Brain microvascular endothelial cell (primary cell): ENCODE measurements around the gene EMP1.

Experiments
- DNase-seq: peaks from one replicate; pipeline ENCODE4 v3.0.0-alpha.2; 2020
- H3K27ac ChIP-seq: fragments of 250-450 bp; sonication (Bioruptor Pico); 2 replicates; pipeline ENCODE4 v1.5.1; 2020; ENCODE audit warnings: mild to moderate bottlenecking, moderate library complexity
- H3K27me3 ChIP-seq: fragments of 250-450 bp; sonication (Bioruptor Pico); replicated peaks from 2 replicates; pipeline ENCODE4 v1.5.1; 2020; ENCODE audit warnings: mild to moderate bottlenecking
- H3K36me3 ChIP-seq: fragments of 250-450 bp; sonication (Bioruptor Pico); replicated peaks from 2 replicates; pipeline ENCODE4 v1.5.1; 2020; ENCODE audit warnings: mild to moderate bottlenecking
- H3K4me3 ChIP-seq: 2 replicates; pipeline ENCODE4 v1.5.1; 2011; ENCODE audit warnings: low read depth, mild to moderate bottlenecking, control low read depth, low read length, moderate library complexity
- in situ Hi-C: cut with HindIII; loops from 2 replicates; pipeline ENCODE4 v1.10.0; 2017; ENCODE audit warnings: low sequenced_read_pairs, low pct_ligation_motif_present
- TF ChIP-seq, protein P1 (sequence below): IDR thresholded peaks from 2 replicates; pipeline ENCODE4 v1.5.1; 2011; ENCODE audit warnings: low read depth, mild to moderate bottlenecking, moderate library complexity, low read length, control low read depth, inconsistent platforms; ENCODE audit errors: missing control alignments

Gene EMP1

DNA sequence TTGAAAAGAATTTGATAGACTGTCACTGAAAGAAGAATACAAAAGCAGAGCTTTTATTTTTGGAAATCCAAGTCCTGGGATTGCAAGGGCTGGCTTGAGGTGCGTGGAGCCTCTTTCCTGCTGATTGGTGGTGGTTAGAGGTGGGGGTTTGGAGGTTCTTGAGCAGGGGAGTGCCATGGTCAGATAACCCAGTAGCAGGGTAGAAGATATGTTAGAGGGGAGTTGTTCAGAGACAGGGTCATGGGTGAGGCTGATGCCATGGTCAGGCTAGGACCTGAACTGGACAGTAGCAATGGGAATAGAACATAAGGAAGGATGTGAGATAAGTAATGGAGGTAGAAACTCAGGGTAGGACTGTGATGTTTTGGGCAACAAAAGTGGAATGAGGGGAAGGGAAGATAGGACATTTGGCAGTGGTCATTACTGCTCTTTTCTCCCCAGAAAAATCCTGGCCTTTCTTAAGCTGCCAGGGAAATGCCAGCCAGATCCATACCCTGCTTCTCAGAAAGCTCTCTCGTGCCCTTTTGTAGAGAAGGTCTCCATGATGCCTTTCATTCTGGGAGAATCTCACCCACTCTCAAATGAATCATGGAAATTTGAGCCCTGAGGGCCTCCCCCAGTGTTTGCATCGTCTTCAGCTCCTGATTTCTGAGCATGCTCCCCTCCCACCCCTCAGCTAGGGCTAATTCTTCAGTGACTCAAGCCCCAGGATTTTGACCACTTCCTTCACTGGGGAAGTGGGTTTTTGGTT, 9.5 kb downstream of the EMP1 start:
- TF ChIP-seq, protein P1, sequence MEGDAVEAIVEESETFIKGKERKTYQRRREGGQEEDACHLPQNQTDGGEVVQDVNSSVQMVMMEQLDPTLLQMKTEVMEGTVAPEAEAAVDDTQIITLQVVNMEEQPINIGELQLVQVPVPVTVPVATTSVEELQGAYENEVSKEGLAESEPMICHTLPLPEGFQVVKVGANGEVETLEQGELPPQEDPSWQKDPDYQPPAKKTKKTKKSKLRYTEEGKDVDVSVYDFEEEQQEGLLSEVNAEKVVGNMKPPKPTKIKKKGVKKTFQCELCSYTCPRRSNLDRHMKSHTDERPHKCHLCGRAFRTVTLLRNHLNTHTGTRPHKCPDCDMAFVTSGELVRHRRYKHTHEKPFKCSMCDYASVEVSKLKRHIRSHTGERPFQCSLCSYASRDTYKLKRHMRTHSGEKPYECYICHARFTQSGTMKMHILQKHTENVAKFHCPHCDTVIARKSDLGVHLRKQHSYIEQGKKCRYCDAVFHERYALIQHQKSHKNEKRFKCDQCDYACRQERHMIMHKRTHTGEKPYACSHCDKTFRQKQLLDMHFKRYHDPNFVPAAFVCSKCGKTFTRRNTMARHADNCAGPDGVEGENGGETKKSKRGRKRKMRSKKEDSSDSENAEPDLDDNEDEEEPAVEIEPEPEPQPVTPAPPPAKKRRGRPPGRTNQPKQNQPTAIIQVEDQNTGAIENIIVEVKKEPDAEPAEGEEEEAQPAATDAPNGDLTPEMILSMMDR: no peak
- H3K36me3 ChIP-seq: peaks cover 2% of the 10 kb centered on the region
- no peaks in the 10 kb centered on the region for H3K27me3 ChIP-seq
- peak overlapping the region; percentile 90 for H3K27ac ChIP-seq
- in situ Hi-C loops: loop anchor here (25.0 kb wide), 2 partner anchors 219 to 369 kb away; no protein-coding TSS in a partner anchor
- DNase-seq: peak; percentile 98
- no peak overlapping the region for H3K4me3 ChIP-seq

DNA sequence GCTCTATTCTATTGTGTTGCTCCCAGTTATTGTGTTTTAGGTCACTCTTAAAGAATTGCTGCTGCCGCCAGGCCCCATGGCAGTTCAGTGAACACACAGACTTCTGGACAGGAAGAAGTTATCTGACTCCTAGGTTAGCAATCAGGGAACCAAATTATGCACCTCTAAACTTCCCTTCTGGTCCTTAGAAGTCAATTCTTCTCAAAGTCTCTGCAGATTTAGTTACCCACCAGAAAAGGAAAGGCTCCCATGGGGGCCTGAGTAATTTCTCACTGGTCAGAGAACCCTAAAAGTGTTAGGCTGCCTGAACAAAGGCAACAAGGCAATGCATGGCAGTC, 10.0 kb downstream of the EMP1 start:
- Histone ChIP-seq H3K27me3 (no peaks in the 10 kb centered on the region), H3K36me3 (peaks cover 2% of the 10 kb centered on the region), H3K27ac (peak overlapping the region; percentile 83), H3K4me3 (no peak overlapping the region)
- in situ Hi-C loops: loop anchor here (25.0 kb wide), 2 partner anchors 219 to 369 kb away; no protein-coding TSS in a partner anchor
- no peak for DNase-seq
- TF ChIP-seq, protein P1: no peak

DNA sequence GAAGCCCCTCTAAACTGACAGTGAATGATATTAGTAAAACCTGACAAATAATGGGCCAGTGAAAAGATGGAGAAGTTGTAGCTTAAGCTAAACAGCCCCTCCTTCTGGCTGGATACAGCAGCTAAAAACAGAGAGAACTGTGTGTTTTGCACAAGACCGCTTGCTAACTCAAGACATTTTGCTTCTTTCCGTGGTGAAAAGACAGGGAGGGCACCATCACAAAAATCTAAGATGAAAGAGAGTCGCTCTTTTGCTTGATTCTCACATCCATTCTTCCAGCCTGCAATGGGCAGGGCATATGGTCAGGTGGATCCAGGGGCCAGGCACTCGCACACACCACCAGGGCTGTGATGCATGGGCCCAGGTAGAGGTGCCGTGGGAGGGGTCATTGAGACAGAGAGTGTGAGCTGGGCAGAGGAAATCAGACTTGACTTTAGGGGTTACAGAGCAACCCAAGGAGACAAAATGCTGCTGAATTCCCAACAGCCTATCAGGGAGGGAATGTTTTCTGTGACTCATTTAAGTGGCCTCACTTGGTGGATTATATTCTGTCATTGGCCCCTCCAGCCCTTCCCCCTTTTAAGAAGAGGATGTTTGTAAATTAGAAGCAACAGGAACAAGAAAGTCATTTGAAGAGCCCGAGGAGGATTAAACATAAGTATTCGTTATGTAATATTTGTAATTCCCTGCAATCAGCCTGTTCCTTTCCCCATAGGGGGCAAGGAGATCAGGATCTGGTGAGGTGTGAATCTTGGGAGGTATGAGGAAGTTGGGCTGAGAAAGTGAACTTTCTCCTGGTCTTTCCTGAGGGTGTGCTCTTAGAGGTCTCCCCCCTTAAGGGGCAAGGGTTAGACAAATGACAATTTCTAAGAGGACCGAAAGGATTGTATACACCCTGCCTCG, 12.3 kb downstream of the EMP1 start:
- in situ Hi-C loops: loop anchor here (25.0 kb wide), 2 partner anchors 221 to 371 kb away; no protein-coding TSS in a partner anchor
- peaks cover 23% of the 10 kb centered on the region for H3K36me3 ChIP-seq
- H3K4me3 ChIP-seq: no peak overlapping the region
- TF ChIP-seq, protein P1: peak; percentile 78
- DNase-seq: no peak
- H3K27ac ChIP-seq: peak overlapping the region; percentile 27
- no peaks in the 10 kb centered on the region for H3K27me3 ChIP-seq

DNA sequence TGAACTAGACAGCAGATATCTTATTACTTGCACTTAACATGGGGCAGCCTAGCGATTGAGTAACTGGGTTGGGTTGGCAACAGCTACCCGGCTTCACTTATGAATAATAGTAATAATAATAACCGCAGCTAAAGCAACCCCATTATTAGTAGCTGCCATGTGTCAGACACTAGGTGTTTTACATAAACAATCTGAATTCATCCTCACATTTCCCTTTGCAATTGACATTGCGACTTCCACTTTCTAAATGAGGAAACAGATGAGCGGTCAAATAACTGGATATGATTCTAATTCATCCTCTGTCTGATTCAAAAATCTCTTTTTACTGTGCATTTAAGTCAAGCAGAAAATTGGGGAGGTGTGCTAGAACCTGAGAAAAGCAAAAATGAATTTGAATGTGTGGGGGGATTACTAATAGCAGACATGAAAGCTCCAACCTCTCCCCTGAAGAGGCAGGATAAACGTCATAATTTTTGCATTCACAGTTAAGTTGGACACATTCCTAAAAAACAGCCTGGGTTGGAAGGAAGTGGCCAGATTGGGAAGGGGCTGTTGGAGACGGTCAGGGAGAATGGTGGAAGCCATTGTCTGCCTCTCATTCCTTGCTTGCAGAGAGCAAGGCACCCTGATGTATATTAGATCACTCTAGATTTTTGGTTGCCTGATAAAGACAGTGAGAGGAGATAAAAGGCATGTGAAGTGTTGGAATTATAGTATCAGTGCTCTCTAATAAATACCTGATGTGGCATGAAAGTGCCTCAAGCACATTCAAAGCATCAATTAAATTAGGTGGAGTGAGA, 13.1 kb downstream of the EMP1 start:
- no peak for DNase-seq
- Histone ChIP-seq H3K27me3 (no peaks in the 10 kb centered on the region), H3K36me3 (peaks cover 30% of the 10 kb centered on the region), H3K4me3 (no peak overlapping the region), H3K27ac (peak overlapping the region; percentile 27)
- in situ Hi-C loops: loop anchor here (25.0 kb wide), 2 partner anchors 222 to 372 kb away; no protein-coding TSS in a partner anchor
- TF ChIP-seq, protein P1: no peak
